Mesothelial cell of epicardium (in vitro differentiated cells): Measurements from ENCODE around the gene DUSP19. TPM values are rescaled to one million over a fixed set of nuclear protein-coding genes. Genes with fewer than 3 reads are reported as not detected.

Source experiments
- DNase-seq, 2 experiments: peaks; one replicate each; pipeline ENCODE4 v3.0.0; 2021; ENCODE audit warnings: low spot score in 2 of 2; ENCODE audit not compliant: unreplicated experiment in 2 of 2
- H3K27ac Mint-ChIP-seq: 2 replicates; pipeline ENCODE4 v1.8.0; 2021; ENCODE audit warnings: mixed read lengths
- H3K27me3 Mint-ChIP-seq: 2 replicates; pipeline ENCODE4 v1.8.0; 2021; ENCODE audit warnings: low read depth, mixed read lengths
- H3K36me3 Mint-ChIP-seq: 2 replicates; pipeline ENCODE4 v1.8.0; 2021; ENCODE audit warnings: mixed read lengths
- H3K4me1 Mint-ChIP-seq: 2 replicates; pipeline ENCODE4 v1.8.0; 2021; ENCODE audit warnings: mixed read lengths
- H3K4me3 Mint-ChIP-seq: 2 replicates; pipeline ENCODE4 v1.8.0; 2021; ENCODE audit warnings: mild to moderate bottlenecking, moderate library complexity, mixed read lengths
- H3K9me3 Mint-ChIP-seq: 2 replicates; pipeline ENCODE4 v1.8.0; 2021; ENCODE audit warnings: mixed read lengths
- CTCF ChIP-seq: fragments of 200-600 bp; sonication (generic); IDR thresholded peaks from one replicate; pipeline ENCODE4 v1.5.0; 2021; ENCODE audit warnings: antibody characterized with exemption; ENCODE audit not compliant: unreplicated experiment
- total RNA-seq: library from RNA; stranded (reverse); gene quantifications from 3 replicates; pipeline ENCODE4 v1.2.1, GENCODE V29; 2021

DUSP19 gene
- total RNA-seq, result 3.5 to 4.3 TPM (median 4.3 TPM) in 3 replicates

GRCh38 chr2:183078464-183079138 is at the start of gene DUSP19:
TSS of gene DUSP19 (plus strand) at chr2:183078747. CDS start at chr2:183078934, 187 bp downstream.
- Mint-ChIP-seq H3K27ac (peak within 1 kb of the TSS; percentile 93), H3K9me3 (no peaks in the 10 kb centered on the region), H3K36me3 (no peaks in the 10 kb centered on the region), H3K4me3 (peak within 1 kb of the TSS; percentile 87), H3K27me3 (no peaks in the 10 kb centered on the region), H3K4me1 (peaks cover 7% of the 10 kb centered on the region)
- DNase-seq, result peak; percentile 67 to 97
- no peak for TF ChIP-seq CTCF

- H3K27ac Mint-ChIP-seq, result no peak overlapping the region
- no peaks in the 10 kb centered on the region for H3K9me3 Mint-ChIP-seq
- H3K4me1 Mint-ChIP-seq, result peaks cover 25% of the 10 kb centered on the region
- no peak for DNase-seq
- no peak for TF ChIP-seq CTCF
- no peaks in the 10 kb centered on the region for H3K27me3 Mint-ChIP-seq
- no peaks in the 10 kb centered on the region for H3K36me3 Mint-ChIP-seq
- H3K4me3 Mint-ChIP-seq, result no peak overlapping the region
These were observed 49.3 kb upstream of the DUSP19 start for GRCh38 chr2:183029219-183029618.

GRCh38 chr2:183031911-183032794 is 46.4 kb upstream of the DUSP19 start:
- no peaks in the 10 kb centered on the region for H3K27me3 Mint-ChIP-seq
- no peaks in the 10 kb centered on the region for H3K36me3 Mint-ChIP-seq
- peak overlapping the region; percentile 31 for H3K27ac Mint-ChIP-seq
- no peak for DNase-seq
- H3K9me3 Mint-ChIP-seq, result no peaks in the 10 kb centered on the region
- TF ChIP-seq CTCF, result no peak
- no peak overlapping the region for H3K4me3 Mint-ChIP-seq
- H3K4me1 Mint-ChIP-seq, result peaks cover 48% of the 10 kb centered on the region

GRCh38 chr2:183033951-183034350 is 44.6 kb upstream of the DUSP19 start:
- Mint-ChIP-seq H3K4me1 (peaks cover 51% of the 10 kb centered on the region), H3K27ac (no peak overlapping the region), H3K4me3 (no peak overlapping the region), H3K36me3 (no peaks in the 10 kb centered on the region), H3K27me3 (no peaks in the 10 kb centered on the region), H3K9me3 (no peaks in the 10 kb centered on the region)
- DNase-seq, result no peak
- TF ChIP-seq CTCF, result no peak

- Mint-ChIP-seq H3K36me3 (no peaks in the 10 kb centered on the region), H3K27me3 (peaks cover 4% of the 10 kb centered on the region), H3K4me1 (peaks cover 47% of the 10 kb centered on the region), H3K4me3 (no peak overlapping the region), H3K27ac (peak overlapping the region; percentile 62), H3K9me3 (no peaks in the 10 kb centered on the region)
- DNase-seq, result no peak
- no peak for TF ChIP-seq CTCF
These were observed 43.7 kb upstream of the DUSP19 start for GRCh38 chr2:183034806-183035205.
